Measurements from ENCODE around the gene CAPN15. TPM values are rescaled to one million over a fixed set of nuclear protein-coding genes. Genes with fewer than 3 reads are reported as not detected.

Gene CAPN15
- polyA plus RNA-seq, 2 of the 4 experiments (the other 2 are of a cell fraction) = 11.4 to 33.3 TPM

DNA sequence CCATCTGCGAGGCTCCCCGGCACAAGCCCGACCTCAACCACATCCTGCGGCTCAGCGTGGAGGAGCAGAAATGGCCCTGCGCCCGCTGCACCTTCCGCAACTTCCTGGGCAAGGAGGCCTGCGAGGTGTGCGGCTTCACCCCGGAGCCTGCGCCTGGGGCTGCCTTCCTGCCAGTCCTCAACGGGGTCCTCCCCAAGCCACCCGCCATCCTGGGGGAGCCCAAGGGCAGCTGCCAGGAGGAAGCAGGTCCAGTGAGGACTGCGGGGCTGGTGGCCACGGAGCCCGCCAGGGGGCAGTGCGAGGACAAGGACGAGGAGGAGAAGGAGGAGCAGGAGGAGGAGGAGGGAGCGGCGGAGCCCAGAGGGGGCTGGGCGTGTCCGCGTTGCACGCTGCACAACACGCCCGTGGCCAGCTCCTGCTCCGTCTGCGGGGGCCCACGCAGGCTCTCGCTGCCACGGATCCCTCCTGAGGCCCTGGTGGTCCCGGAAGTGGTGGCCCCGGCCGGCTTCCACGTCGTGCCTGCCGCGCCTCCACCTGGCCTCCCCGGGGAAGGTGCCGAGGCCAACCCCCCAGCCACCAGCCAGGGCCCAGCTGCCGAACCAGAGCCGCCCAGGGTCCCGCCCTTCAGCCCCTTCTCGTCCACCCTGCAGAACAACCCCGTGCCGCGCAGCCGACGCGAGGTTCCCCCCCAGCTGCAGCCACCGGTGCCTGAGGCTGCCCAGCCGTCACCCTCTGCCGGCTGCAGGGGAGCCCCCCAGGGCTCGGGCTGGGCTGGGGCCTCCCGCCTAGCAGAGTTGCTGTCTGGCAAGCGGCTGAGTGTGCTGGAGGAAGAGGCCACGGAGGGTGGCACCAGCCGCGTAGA, 19.6 kb downstream of the CAPN15 start:
- ATAC-seq = peak; percentile 67 to 91
- peak in 1 of 2 experiments; percentile 71 for DNase-seq (ENCODE audit: low read depth in 1 of 2, low spot score in 1 of 2)
- Histone ChIP-seq H3K4me3 (no peak overlapping the region), H3K9me3 (no peaks in the 10 kb centered on the region), H3K4me2 (no peak overlapping the region), H3K4me1 (0 out of 3 replicates have a peak, but pooled peaks cover 2% of the 10 kb centered on the region), H3K27ac (peak overlapping the region in 1 of 2 experiments; percentile 50; a peak in 1 of 6 replicates)
- no peak for FAIRE-seq
- ChIA-PET CTCF (interaction anchor here (0.7 to 2.7 kb wide), 15 partner anchors 8 to 240 kb away, joined by 3 to 24 read pairs (median 5); partner anchors contain the start of genes NHLRC4 and PRR35), POLR2A (no interaction called here)
- WGBS (ENCODE audit: missing lambda C conversion rate) = 67% methylated on average over 32 of the region's 60 CpGs
- no peak for TF ChIP-seq ZC3H11A (IDR thresholded peaks at IDR 0.05)
- TF ChIP-seq SMC3 (IDR thresholded peaks at IDR 0.05) = peak; percentile 25; the same call in 1 of the 3 replicates
- TF ChIP-seq CTCF (IDR thresholded peaks at IDR 0.05) = peak; percentile 54
- TF ChIP-seq RAD21 (conservative IDR thresholded peaks at IDR 0.05 in 1 of 2, IDR thresholded peaks at IDR 0.05 in 1 of 2) = peak; percentile 36 to 57; a peak in 4 of 5 replicates

DNA sequence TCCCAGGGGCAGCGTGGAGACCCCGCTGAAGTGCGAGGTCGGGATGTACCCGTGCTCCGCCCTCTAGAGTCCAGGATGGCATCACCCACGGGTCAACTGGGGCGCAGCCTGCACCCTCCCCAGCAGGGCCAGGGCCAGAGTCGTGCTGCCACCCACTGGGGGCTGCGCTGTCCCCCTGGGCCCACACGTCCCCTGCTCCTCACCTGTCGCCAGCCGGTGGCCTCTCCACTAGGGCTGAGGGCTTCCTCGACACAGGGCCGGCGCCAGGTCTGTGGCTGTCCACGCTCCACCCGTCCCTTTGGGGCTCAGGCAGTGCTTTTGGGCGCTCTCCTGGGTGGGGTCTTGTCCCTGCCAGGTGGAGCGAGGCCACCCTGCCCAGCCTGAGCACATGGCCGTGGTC, 21.1 kb downstream of the CAPN15 start:
- 0 out of 3 replicates have a peak, but pooled peaks cover 2% of the 10 kb centered on the region for H3K4me1 ChIP-seq
- no peak overlapping the region for H3K4me2 ChIP-seq
- H3K27ac ChIP-seq = no peak overlapping the region
- ChIA-PET POLR2A (no interaction called here), CTCF (interaction anchor here (1.6 kb wide), 1 partner anchor 17 kb away, joined by 8 read pairs; no protein-coding TSS in a partner anchor)
- FAIRE-seq (no peak), DNase-seq (ENCODE audit: low read depth in 1 of 2, low spot score in 1 of 2) (no peak), ATAC-seq (no peak)
- no peak overlapping the region for H3K4me3 ChIP-seq
- TF ChIP-seq MYC (IDR thresholded peaks at IDR 0.05; ENCODE audit: borderline replicate concordance, low read length) (no peak), ELK1 (IDR thresholded peaks at IDR 0.05; ENCODE audit: low read depth, low read length) (no peak), RFX5 (IDR thresholded peaks at IDR 0.05) (no peak), HEYL (CRISPR knock-in tag; IDR thresholded peaks at IDR 0.05) (no peak), HES2 (IDR thresholded peaks at IDR 0.05) (no peak), EP300 (IDR thresholded peaks at IDR 0.05) (no peak), FOSB (CRISPR knock-in tag; IDR thresholded peaks at IDR 0.05) (no peak), CTCF (IDR thresholded peaks at IDR 0.05) (no peak), ESRRA (IDR thresholded peaks at IDR 0.05; ENCODE audit: borderline replicate concordance, low read length) (no peak), HOXB5 (CRISPR knock-in tag; IDR thresholded peaks at IDR 0.05) (no peak), RAD21 (conservative IDR thresholded peaks at IDR 0.05 in 1 of 2, IDR thresholded peaks at IDR 0.05 in 1 of 2) (no peak)
- TF ChIP-seq, protein P1, sequence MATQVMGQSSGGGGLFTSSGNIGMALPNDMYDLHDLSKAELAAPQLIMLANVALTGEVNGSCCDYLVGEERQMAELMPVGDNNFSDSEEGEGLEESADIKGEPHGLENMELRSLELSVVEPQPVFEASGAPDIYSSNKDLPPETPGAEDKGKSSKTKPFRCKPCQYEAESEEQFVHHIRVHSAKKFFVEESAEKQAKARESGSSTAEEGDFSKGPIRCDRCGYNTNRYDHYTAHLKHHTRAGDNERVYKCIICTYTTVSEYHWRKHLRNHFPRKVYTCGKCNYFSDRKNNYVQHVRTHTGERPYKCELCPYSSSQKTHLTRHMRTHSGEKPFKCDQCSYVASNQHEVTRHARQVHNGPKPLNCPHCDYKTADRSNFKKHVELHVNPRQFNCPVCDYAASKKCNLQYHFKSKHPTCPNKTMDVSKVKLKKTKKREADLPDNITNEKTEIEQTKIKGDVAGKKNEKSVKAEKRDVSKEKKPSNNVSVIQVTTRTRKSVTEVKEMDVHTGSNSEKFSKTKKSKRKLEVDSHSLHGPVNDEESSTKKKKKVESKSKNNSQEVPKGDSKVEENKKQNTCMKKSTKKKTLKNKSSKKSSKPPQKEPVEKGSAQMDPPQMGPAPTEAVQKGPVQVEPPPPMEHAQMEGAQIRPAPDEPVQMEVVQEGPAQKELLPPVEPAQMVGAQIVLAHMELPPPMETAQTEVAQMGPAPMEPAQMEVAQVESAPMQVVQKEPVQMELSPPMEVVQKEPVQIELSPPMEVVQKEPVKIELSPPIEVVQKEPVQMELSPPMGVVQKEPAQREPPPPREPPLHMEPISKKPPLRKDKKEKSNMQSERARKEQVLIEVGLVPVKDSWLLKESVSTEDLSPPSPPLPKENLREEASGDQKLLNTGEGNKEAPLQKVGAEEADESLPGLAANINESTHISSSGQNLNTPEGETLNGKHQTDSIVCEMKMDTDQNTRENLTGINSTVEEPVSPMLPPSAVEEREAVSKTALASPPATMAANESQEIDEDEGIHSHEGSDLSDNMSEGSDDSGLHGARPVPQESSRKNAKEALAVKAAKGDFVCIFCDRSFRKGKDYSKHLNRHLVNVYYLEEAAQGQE (IDR thresholded peaks at IDR 0.05) = no peak
- 94% methylated on average over 19 of the region's 21 CpGs for WGBS (ENCODE audit: missing lambda C conversion rate)
- H3K9me3 ChIP-seq = no peaks in the 10 kb centered on the region
